Heart left ventricle (tissue), 16 donors: ENCODE data around the gene CYP4Z1. TPM values are rescaled to one million over a fixed set of nuclear protein-coding genes. Genes with fewer than 3 reads are reported as not detected.

ENCODE experiments used
- ATAC-seq, 4 donors: fragments of 200-7000 bp; cut with Tn5 transposase; one replicate each; pipeline ENCODE4 v1.9.1; 2020 to 2022; ENCODE audit warnings: moderate library complexity in 4 of 4, mild to moderate bottlenecking in 3 of 4, moderate number of reproducible peaks in 1 of 4
- DNase-seq, 5 donors: peaks; one replicate each; pipeline ENCODE4 v3.0.0-alpha.2; 2020
- H3K27ac ChIP-seq, 12 donors: fragments of 200-600 bp; sonication (generic) in 4 of 12; one replicate each; pipeline versions ENCODE4 v1.5.0 to v1.8.0; 2016 to 2022; ENCODE audit warnings: mild to moderate bottlenecking in 2 of 12
- H3K27me3 ChIP-seq, 9 donors: fragments of 200-600 bp; sonication (generic) in 2 of 9; one replicate each; pipeline versions ENCODE4 v1.5.1 to v1.8.0; 2016 to 2022; ENCODE audit warnings: mild to moderate bottlenecking in 3 of 9
- H3K36me3 ChIP-seq, 9 donors: fragments of 200-600 bp; sonication (generic) in 2 of 9; one replicate each; pipeline versions ENCODE4 v1.5.0 to v1.8.0; 2018 to 2022; ENCODE audit warnings: mild to moderate bottlenecking in 2 of 9
- H3K4me1 ChIP-seq, 12 donors: fragments of 200-600 bp; sonication (generic) in 4 of 12; one replicate each; pipeline versions ENCODE4 v1.5.0 to v1.8.0; 2016 to 2022; ENCODE audit warnings: mild to moderate bottlenecking in 3 of 12
- H3K4me3 ChIP-seq, 12 donors: fragments of 200-600 bp; sonication (generic) in 4 of 12; one replicate each; pipeline versions ENCODE4 v1.5.0 to v1.8.0; 2017 to 2022; ENCODE audit warnings: mild to moderate bottlenecking in 9 of 12, moderate library complexity in 4 of 12
- H3K9me3 ChIP-seq, 12 donors: fragments of 200-600 bp; sonication (generic) in 4 of 12; one replicate each; pipeline versions ENCODE4 v1.5.0 to v1.8.0; 2016 to 2022; ENCODE audit warnings: mild to moderate bottlenecking in 1 of 12
- CTCF ChIP-seq, 12 donors: fragments of 200-600 bp; sonication (generic) in 4 of 12; IDR thresholded peaks; one replicate each; pipeline versions ENCODE4 v1.5.0 to v1.8.0; 2018 to 2022; ENCODE audit warnings: antibody characterized with exemption in 12 of 12, mild to moderate bottlenecking in 5 of 12
- POLR2A ChIP-seq, 2 donors: fragments of 450-650 bp; IDR thresholded peaks; one replicate each; pipeline ENCODE4 v1.6.1; 2017; ENCODE audit warnings: antibody characterized with exemption in 2 of 2, mild to moderate bottlenecking in 2 of 2, moderate library complexity in 2 of 2
- WGBS, 4 donors: extraction: QIAGEN DNeasy Blood & Tissue Kit in 2 of 4; methylation state at CpG; one replicate each; pipeline versions ENCODE4 v1.1.5 to v1.1.7; 2013 to 2018; 5-methylcytosine and 5-hydroxymethylcytosine counted together
- intact Hi-C, 10 donors: fragments of 100-400 bp; cut with DNase I; formaldehyde crosslinking; loops; one replicate each; pipeline versions ENCODE4 v1.11.1 to v1.14.2; 2022
- long read RNA-seq, 3 donors: library from polyadenylated mRNA; unstranded; transcript quantifications; one replicate each; pipeline ENCODE4 v2.0.0, GENCODE V29; 2020 to 2021
- polyA plus RNA-seq, 2 donors: library from polyadenylated mRNA; stranded (reverse); fragments of 200-250 nt; gene quantifications; one replicate each; pipeline ENCODE4 v1.2.3, GENCODE V29; 2013
- total RNA-seq, 9 donors: library from RNA; depleted of rRNA in 2 of 9; stranded (reverse); fragments of >200 nt in 2 of 9; fragmentation: NEBNext Ultra II Directional in 3 of 9; extraction: Animal tissue kit (Norgen Biotek cat#: 25700) in 3 of 9; gene quantifications; one replicate each; pipeline versions ENCODE4 v1.1.0 to v1.2.4, GENCODE V29; 2016 to 2023
- donor health status: ischemic (EF 13 %, LVEDD 7.1; RV severe dilation, severe dysfunction).
- donor health status: healthy with polysubstance abuse.
- donor health status: DM: no; HTN: yes; CAD: no.
- donor health status: DM: no; HTN: no; CAD: no.
- donor health status: ischemic (EF 25% LVEDD 6.9; RV normal size, moderate dysfunction).
- donor health status: ischemic (EF 25% LVEDD 5.7; RV mildly dilated, moderate dysfunction).
- donor health status: healthy.
- donor health status: DM: yes; HTN: yes; CAD: no.
- donor health status: ischemic (EF 35%, LVEDD 5.7; RV mildly dilated, moderate dysfunction).
- donor health status: nonischemic (EF 11% LVEDD 7.7; RV severe dilation, severe dysfunction).
- donor health status: DM: yes; HTN: yes; CAD: no.
- donor health status: PGD.
- donor health status: ischemic (EF 29% LVEDD 5.4; RV normal size, mild dysfunction).
- donor health status: nonischemic (EF 23%, LVEDD 6.1; RV moderate dilation, normal function).

CYP4Z1 gene
- total RNA-seq (under 1 TPM in 7 of 9 donors, not detected in 2; 0.14 to 0.79 (median 0.31) TPM), polyA plus RNA-seq (under 1 TPM; 0.04 to 0.61 TPM)
- long read RNA-seq, donor 1, result 0 reads
- long read RNA-seq, donor 2, result 0 reads
- long read RNA-seq, donor 3, result 0 reads

GRCh38 chr1:47067097-47067594 is at the start of gene CYP4Z1:
Gene CYP4Z1 (plus strand): TSS chr1:47067231. CDS start chr1:47067491, 260 bp downstream.
- no peak within 1 kb of the TSS for H3K27ac ChIP-seq
- no peak for ATAC-seq
- H3K4me1 ChIP-seq, result no peaks in the 10 kb centered on the region
- peaks cover 0 to 7% (median 0%) of the 10 kb centered on the region in 12 donors for H3K9me3 ChIP-seq
- H3K4me3 ChIP-seq, result no peak within 1 kb of the TSS
- DNase-seq, result no peak
- TF ChIP-seq POLR2A (IDR thresholded peaks at IDR 0.05) (no peak), CTCF (IDR thresholded peaks at IDR 0.05) (no peak)
- no peaks in the 10 kb centered on the region for H3K36me3 ChIP-seq
- intact Hi-C loops, result no loop called here
- no peaks in the 10 kb centered on the region for H3K27me3 ChIP-seq

- Histone ChIP-seq H3K27ac (peak overlapping the region in 9 of 12 donors; percentile 8 to 91 (median 58)), H3K27me3 (peaks cover 0 to 20% (median 3%) of the 10 kb centered on the region in 9 donors), H3K4me1 (peaks cover 0 to 64% (median 6%) of the 10 kb centered on the region in 12 donors), H3K9me3 (no peaks in the 10 kb centered on the region), H3K36me3 (no peaks in the 10 kb centered on the region), H3K4me3 (no peak overlapping the region)
- DNase-seq (no peak), ATAC-seq (peak in 2 of 4 donors; percentile 32 to 41)
- TF ChIP-seq CTCF (IDR thresholded peaks at IDR 0.05) (peak in 3 of 12 donors; percentile 5 to 19 (median 16)), POLR2A (IDR thresholded peaks at IDR 0.05) (no peak)
- WGBS, 4 donors, result 69 to 75% (median 72%) methylated on average over 2 of the region's 2 CpGs
- intact Hi-C loops, result no loop called here
Observed at GRCh38 chr1:47021070-47021469, 46.0 kb upstream of the CYP4Z1 start.

GRCh38 chr1:47023268-47024140 is 43.5 kb upstream of the CYP4Z1 start, which contains the start of gene CYP4X1:
Gene CYP4X1 (plus strand): TSS chr1:47023669. CDS start chr1:47023818, 149 bp downstream.
- no peaks in the 10 kb centered on the region for H3K36me3 ChIP-seq
- DNase-seq (peak; percentile 67 to 83 (median 74)), ATAC-seq (peak; percentile 44 to 86 (median 74))
- intact Hi-C loops, result no loop called here
- peak within 1 kb of the TSS in 11 of 12 donors; percentile 29 to 65 (median 53) for H3K4me3 ChIP-seq
- H3K4me1 ChIP-seq, result peaks cover 0 to 60% (median 6%) of the 10 kb centered on the region in 12 donors
- H3K27ac ChIP-seq, result peak within 1 kb of the TSS; percentile 43 to 91 (median 80)
- peaks cover 0 to 29% (median 3%) of the 10 kb centered on the region in 9 donors for H3K27me3 ChIP-seq
- no peak for TF ChIP-seq CTCF (IDR thresholded peaks at IDR 0.05)
- no peak for TF ChIP-seq POLR2A (IDR thresholded peaks at IDR 0.05)
- WGBS, 4 donors, result 2 to 8% (median 3%) methylated on average over 22 to 49 of the region's 49 CpGs
- no peaks in the 10 kb centered on the region for H3K9me3 ChIP-seq
